NCI-H2227 treated with DMSO at 0.1 percent for 48 hours (cell line): Measurements from ENCODE around the gene CCHCR1.
"Not testable (repeated sequence)": the region's sequence is repeated elsewhere in the genome, so short reads cannot be mapped to it uniquely, and the experiment has no call there.

Source experiments
- DNase-seq: peaks from one replicate; lab custom pipeline; 2025; lab: John Stamatoyannopoulos, UW

The CCHCR1 gene

GRCh38 chr6:31157513-31158139 lies at the start of gene CCHCR1:
TSS of gene CCHCR1 (minus strand) at chr6:31157802. CDS start at chr6:31157600, 202 bp downstream.
- no peak for DNase-seq

- no peak for DNase-seq
These were observed 48.0 kb upstream of the CCHCR1 start for GRCh38 chr6:31205638-31206037.

- DNase-seq: no peak
These were observed 47.1 kb upstream of the CCHCR1 start for GRCh38 chr6:31204751-31205145.

GRCh38 chr6:31203345-31203979 lies 45.9 kb upstream of the CCHCR1 start:
- DNase-seq: peak; percentile 30

- DNase-seq: no peak
These were observed 44.9 kb upstream of the CCHCR1 start for GRCh38 chr6:31202259-31203166.

- DNase-seq: not testable (repeated sequence)
These were observed 41.5 kb upstream of the CCHCR1 start for GRCh38 chr6:31199105-31199452.

- peak; percentile 84 for DNase-seq
These were observed 40.1 kb upstream of the CCHCR1 start for GRCh38 chr6:31197559-31198305.

DNA sequence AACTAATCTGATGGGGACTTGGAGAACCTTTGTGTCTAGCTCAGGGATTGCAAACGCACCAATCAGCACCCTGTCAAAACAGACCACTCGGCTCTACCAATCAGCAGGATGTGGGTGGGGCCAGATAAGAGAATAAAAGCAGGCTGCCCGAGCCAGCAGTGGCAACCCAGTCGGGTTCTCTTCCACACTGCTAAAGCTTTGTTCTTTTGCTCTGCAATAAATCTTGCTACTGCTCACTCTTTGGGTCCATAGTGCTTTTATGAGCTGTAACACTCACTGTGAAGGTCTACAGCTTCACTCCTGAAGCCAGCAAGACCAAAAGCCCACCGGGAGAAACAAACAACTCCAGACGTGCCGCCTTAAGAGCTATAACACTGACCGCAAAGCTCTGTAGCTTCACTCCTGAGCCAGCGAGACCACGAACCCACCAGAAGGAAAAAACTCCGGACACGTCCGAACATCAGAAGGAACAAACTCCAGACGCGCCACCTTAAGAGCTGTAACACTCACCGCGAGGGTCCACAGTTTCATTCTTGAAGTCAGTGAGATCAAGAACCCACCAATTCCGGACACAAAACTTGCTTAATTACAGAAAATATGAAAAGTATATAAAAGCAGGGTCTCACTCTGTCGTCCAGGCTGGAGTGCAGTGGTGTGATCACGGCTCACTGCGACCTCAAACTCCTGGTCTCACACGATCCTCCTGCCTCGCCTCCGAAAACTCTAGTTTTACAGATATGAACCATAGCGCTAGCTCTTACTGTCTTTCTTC lies 38.8 kb upstream of the CCHCR1 start:
- not testable (repeated sequence) for DNase-seq

- not testable (repeated sequence) for DNase-seq
These were observed 37.8 kb upstream of the CCHCR1 start for GRCh38 chr6:31195308-31195979.

DNA sequence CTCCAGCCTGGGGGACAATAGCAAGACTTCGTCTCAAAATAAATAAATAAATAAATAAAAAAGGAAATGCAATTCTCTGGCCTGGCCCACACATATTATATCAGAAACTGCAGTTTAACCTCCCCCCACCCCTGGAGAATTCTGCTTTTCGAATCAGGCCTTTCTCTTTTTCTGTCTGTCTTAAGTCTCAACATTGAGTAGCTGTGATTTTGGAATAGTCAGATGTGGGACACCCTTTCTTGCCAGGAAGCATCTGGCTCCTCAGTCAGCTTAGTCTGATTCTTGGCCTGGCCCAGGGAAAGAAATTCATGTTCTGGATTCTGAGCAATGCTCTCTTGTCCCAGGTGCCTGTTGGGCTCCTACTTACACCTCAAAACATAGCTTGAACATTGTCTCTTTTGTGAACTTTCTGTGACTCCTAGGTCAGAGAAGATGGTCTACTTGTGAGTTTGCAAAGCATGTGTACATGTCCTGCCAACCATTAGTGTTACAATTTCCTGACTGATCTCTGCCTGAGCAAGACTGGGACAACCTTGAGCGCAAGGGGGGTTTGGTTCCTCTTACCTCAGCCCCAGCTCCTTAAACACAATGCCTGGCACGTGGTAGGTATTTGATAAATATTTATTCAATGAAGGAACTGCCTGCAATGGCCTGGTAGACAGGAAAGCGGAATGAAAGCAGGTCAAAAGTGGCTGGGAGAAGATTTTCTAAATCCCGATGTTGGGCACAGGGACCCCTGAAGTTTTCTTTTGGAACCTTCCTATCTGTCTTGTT lies 36.6 kb upstream of the CCHCR1 start:
- no peak for DNase-seq

DNA sequence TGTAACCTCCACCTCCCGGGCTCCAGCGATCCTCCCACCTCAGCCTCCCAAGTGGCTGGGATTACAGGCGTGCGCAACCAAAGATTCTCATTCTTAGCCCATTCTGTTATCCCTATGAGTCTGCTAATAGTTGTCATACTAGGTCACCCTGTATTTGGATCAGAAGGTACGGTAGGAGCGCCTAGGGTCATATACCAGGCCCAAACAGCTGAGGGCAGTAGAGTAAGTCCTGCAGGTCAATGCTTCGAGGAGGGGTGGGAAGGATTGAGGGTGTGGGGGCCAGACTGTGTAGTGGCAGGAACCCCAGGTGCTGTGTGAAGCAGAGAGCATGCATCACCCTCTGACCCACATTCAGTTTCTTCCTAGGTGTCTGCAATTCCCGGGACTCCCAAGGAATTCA lies 35.6 kb upstream of the CCHCR1 start:
- DNase-seq: no peak

GRCh38 chr6:31192431-31193105 lies 35.0 kb upstream of the CCHCR1 start:
- peak; percentile 41 for DNase-seq

GRCh38 chr6:31190488-31190887 lies 32.9 kb upstream of the CCHCR1 start:
- no peak for DNase-seq

DNA sequence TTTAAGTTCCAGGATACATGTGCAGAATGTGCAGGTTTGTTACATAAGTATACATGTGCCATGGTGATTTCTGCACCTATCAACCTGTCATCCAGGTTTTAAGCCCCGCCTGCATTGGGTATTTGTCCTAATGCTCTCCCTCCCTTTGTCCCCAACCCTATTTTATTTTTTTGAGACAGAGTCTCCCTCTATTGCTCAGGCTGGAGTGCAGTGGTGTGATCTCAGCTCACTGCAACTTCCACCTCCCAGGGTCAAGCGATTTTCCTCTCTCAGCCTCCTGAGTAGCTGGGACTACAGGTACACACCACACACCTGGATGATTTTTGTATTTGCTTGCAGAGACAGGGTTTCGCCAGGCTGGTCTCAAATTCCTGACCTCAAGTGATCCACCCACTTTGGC lies 31.6 kb upstream of the CCHCR1 start:
- DNase-seq: not testable (repeated sequence)

DNA sequence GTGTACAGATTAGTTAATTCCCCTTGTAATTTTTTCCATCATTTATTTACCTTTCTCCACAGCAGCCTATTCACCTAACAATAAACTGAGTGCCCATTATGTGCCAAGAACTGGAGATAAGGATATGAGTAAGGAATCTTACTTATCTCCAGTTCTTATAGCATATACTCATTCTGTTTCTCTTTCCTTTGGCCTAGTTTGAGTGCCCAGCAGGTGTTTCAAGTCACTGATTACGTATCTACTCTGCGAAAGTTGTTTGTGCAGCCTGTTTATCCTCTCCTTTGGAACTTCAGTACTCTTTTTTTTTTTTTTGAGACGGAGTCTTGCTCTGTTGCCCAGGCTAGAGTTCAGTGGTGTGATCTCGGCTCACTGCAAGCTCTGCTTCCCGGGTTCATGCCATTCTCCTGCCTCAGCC lies 30.2 kb upstream of the CCHCR1 start:
- no peak for DNase-seq

DNA sequence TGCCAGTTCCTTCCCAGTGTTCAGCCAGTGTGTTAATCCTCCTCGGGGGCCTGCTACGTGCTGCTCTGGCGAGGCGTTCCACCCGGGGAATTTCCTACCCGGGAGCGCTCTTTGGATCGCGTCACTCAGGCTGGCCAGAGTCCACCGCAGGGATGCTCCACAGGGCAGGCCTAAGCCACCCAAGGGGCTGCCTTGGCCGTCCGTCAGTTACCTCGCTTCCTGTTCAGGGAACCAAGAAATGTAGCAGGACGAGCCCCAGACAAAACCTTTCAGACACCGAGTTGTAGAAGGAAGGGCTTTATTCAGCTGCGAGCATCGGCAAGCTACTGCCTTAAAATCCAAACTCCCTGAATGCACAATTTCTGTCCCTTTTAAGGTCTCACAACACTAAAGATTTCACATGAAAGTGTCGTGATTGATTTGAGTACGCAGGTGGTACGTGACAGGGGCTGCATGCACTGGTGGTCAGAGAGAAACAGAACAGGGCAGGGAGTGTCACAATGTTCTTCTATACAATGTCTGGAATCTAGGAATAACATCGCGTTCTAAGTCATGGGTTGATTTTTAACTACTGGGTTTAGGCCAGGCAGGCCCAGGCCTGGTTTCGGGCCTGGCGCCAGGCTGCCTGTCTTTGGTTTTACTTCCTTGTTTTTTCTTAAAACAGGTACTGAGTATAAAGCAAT lies 28.6 kb upstream of the CCHCR1 start:
- DNase-seq: no peak

DNA sequence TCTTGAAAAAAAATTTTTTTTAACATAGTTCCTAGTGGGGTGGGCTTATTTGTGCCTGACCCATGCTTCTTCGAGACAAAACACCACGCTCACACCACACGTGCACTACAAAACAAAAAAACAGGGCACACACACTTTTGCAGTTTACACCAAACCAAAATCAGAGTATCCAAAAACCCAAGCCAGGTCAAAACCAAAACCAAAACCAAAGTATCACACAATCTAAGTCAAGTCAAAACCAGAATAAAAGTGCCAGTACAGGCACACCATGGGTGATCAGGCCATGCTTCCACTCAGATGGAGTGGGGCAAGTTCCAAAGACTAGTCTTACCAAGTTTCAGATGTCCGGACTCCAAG lies 28.1 kb upstream of the CCHCR1 start:
- not testable (repeated sequence) for DNase-seq

DNA sequence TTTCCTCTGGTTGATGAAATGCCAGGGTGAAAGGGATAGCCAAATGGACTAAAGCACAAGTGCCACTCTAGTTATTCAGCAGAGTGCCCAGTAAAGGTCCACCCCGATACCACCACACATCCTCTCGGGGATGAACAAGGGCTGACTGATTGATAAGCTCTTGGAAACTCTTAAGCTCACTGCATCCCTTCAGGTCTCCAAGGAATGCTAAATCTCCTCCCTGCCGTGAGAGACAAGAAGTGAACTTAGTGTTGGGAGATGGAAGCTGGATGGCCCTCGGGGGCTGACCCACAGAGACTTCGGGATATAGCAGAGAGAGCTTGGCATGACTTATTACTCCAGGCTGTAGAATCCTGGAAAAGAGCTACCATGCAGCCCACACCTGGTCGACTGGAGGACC lies 26.3 kb upstream of the CCHCR1 start:
- not testable (repeated sequence) for DNase-seq

DNA sequence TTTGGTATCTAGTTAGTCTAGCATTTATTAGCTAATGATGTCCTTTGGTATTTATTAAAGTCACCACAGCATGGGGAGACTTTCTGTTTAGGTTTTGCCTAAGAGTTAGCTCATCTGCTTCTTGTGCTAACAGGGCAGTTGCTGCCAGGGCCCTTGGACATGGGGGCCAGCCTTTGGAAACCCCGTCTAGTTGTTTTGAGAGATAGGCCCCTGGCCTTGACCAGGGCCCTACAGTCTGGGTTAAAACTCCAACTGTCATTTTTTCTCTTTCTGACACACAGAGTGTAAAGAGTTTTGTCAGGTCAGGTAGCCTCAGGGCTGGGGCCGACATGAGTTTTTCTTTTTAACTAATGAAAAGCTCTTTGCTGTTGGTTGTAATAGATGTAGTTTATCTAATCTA lies 25.7 kb upstream of the CCHCR1 start:
- DNase-seq: not testable (repeated sequence)
